ENCODE results near the gene BCR.

BCR gene

DNA sequence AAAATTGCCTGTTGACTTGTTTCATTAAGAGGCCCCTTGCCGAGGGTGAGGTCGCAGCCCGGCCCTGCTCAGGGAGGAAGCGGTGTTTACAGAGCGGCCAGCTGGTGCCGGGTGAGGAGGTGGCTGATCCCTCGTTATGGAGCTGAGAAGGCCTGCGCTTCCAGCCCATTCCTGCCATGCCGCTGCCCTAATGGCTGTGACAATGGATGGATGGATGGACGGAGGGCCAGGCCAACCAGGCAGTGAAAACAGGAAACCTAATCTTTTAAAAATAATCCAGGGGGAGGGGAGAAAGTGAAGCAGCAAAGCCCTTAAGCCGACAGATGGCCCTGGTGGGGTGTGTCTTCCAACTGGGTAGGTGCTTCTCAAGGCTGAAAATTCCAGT is 38.5 kb downstream of the BCR start:
- DNase-seq: peak; percentile 35

DNA sequence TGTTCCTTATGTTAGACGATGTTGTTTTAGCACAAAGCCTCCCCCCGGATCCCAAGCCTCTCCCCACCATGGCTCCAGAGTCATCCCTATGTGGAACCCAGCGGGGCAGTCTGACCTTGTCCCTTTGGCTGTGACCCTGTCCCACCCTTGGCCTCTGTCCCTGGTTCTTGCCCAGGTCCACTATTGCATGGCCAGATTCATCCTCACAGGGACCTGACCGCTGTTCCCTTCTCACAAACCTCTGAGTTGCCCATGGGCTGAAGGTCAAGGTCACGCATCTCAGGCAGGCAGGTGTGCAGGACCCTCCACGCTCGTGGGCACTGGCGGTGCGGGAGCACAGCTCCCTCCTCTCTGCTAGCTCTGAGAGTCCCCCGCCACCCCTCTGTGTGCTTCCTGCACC is 39.0 kb downstream of the BCR start:
- no peak for DNase-seq

DNA sequence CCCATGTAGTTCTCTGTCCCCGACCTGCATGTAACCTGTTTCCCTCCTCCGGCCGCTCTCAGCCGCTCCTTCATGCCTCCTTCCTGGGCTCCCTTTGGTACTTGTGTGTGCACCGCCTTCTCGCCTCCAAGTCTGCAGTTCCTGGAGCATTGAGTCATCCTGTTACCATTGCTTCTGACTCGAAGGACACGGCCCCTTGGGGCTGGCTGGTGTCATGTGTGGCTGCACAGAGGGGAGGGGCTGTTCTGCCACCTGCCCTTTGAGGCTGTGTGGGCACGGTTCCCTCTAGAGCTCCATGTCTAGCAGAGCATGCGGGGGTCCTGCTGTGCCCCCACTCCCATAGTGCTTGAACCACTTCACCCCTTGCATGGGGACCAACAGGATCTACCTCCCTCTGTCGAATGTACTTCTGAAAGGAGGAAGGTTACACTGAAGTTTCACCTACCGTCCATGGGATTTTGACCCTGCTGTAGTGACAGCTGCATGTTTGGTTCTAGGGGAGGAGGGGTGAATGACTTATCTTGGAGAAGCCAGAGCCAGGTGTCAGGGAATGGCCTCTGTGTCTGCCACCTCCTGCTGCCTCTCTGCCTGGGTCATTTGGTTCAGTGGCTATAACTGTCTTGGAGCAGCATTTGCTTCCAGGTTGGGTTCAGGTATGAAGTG is 39.6 kb downstream of the BCR start:
- peak; percentile 79 for DNase-seq

DNA sequence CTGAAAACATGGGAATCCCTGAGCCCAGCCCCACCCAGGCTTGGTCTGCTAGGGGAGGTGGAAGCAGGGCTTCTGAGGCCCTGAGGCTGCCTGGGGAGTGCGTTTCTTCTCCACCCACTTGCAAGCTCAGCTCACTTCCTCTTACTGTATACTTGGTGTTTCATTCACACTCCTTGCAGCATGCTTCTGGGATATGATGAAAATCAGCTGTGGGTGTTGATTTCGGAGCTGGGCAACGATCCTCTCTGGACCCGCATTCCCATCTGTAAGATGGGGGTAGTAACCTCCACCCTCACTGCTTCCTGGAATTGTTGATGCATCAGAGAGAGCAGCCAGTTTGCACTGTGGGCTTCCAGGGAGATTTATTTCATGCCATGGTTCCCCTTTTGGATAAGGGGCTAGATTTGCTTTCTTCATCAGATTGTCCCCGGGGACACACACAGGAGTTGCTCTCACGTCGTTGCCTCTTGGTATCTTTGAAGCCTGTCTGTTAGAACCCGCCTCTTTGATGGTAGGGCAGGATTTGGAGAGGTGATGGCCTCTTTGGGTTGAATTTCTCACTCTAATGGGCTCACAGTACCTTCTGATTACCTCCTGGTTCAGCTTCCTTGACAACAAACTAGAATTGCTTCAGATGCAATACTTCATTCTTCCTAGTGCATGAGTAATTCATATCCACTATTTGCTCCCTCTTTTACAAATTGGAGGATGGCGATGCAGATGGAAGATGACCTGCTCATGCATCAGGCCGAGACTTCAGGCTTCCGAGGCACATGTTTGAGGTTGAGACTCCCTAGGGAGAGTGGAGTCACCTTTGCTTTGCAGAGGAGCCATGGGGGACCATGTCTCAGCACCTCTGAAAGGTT is 40.4 kb downstream of the BCR start:
- peak; percentile 38 for DNase-seq

DNA sequence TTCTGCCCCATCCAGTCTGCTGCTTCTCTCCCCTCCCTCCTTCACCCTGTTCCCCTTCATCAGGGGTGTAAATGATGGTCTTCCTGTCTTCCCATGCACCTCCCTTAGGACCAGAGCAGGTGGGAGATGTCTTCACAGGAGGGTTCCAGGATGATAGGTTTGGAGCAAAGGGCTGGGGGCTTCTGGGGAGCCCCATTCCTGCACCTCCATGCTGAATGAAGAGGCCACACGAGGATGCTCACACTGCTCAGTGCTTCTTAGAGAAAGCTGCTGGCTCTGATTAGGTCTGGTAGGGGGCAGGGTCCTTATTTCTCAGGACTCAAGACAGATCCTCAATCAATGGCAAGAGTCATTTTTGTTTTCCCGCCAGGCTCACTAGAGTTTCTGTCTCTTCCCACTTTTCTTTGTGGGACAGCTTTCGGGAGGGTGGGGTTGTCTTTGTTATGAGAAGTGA is 41.1 kb downstream of the BCR start:
- no peak for DNase-seq

DNA sequence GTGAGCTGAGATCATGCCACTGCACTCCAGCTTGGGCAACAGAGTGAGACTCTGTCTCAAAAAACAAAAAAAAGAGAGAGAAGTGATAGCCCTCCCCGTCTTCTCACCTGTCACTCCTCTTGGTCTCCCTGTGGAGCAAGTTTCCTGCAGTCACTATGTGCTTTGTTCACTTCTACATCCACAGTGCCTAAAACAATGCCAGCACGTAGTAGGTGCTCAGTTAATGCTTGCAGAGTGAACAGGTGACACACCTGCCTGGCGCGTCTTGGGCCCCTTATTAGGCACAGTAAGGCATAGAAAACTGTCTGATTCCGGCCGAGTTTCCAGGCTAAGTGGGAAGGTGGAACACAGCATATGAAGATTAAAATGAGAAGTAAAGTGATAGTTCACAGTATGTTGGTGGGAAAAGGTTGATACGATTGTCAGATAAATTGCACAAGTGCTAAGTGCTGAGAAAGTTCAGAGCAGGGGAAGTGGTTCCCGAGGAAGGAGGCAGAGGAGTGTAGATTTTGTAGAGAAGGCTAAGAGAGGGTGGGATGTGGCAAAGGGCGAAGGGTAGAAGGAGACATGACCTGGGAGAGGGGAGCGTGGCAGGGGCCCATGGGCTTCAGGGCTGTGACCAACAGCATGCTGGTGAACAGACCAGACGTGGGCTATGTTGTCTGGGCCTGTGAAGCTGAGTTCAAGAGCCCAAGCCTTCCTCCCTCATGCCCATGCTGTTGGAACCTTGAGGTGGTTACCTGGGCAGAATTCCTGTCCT is 41.9 kb downstream of the BCR start:
- no peak for DNase-seq

DNA sequence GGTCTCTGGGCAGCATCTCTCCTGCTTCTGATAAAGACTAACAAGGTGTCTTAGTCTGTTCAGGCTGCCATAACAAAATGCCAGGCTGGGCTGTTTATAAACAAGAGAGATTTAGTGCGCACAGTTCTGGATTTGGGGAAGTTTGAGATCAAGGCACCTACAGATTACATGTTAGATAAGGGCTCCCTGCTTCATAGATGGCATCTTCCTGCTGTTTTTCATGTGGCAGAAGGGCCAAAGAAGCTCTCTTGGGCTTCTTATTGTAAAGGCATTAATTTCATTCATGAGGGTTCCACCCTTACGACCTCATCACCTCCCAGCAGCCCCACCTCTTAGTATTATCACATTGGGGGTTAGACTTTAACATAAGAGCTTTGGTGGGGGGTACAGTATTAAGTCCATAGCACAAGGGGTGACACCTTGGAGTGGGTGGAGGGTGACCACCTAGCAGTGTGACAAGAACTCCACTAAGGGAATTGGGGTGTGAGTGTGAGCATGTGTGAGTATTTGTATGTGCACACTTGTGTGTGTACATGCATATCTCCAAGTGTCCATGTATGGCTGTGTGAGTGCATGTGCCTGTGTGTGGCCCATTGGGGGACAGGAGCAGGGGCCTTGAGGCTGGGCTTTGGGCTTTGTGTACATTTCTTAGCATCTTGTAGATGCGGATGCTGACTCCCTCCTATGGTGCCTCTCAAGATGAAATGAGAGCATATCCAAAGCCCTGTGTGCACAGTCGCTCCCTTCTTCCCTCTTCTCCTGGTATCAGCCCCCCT is 42.7 kb downstream of the BCR start:
- no peak for DNase-seq

DNA sequence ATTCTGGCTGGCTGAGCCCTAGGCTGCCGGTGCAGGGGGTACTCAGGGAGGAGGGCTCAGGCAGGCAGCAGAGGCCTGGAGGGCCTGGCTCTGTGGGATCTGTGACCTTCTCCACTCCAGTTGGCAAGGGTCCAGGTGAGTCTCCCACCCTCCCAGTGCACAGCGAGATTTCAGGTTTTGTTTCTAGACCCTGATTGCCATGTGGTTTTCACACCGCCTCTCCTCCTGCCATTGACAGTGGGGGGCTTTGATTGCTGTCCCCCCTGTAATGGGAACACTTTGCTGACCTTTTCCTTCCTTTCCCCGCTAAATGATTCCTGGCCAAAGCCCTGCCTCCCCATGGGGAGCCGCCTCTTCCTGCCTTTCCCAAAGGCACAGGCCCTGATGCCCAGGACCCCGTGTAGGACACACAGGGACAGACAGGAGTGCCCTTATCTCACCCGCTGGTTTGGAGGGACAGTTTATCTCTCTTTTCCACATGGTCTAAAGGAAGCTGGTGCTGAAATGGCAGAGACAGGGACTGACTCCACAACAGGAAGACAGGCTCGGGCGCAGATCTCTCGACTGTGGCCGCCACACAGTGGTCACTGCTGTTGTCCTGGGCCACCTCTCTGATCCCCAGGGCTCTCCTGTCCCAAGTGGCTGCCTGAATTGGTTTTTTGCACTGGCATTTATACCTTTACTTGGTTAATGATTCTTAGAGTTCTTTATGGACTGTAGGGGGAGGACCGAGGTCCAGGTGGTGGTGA is 43.4 kb downstream of the BCR start:
- DNase-seq: no peak

DNA sequence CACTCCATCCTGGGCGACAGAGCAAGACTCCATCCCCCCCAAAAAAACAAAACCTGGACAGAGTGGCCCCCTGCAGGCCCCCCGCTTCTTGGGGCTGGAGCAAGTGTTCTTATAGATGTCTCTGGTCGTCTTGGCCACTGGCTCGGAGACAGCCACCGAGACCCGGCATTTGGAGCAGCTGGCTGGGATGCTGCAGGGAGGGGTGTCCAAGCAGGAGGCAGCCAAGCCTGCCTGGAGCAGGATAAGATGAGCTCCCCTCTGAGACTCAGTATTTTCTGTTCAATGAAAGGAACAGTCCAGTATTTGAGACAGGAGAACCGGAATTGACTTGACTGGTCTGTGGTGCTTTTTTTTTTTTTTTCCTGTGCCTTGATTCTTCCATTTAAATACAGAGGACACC is 44.5 kb downstream of the BCR start:
- DNase-seq: no peak

DNA sequence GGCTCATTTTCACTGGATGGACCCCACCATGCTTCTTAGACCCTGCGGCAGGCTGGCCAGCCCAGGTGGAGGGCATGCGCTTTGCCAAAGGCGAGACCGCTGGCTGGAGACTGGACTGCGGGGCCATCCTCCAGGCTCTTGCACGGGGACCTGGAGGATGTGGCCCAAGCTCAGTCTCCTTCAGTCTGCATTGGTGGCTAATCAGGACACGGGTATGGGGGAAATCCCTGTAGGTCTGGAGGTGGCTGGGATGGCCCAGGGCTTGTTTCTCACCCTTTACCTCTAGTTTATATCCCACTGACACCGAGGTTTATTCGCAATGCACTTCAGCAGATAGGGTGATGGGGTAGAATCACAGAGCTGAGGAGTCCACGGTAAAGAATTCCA is 45.0 kb downstream of the BCR start:
- DNase-seq: no peak

DNA sequence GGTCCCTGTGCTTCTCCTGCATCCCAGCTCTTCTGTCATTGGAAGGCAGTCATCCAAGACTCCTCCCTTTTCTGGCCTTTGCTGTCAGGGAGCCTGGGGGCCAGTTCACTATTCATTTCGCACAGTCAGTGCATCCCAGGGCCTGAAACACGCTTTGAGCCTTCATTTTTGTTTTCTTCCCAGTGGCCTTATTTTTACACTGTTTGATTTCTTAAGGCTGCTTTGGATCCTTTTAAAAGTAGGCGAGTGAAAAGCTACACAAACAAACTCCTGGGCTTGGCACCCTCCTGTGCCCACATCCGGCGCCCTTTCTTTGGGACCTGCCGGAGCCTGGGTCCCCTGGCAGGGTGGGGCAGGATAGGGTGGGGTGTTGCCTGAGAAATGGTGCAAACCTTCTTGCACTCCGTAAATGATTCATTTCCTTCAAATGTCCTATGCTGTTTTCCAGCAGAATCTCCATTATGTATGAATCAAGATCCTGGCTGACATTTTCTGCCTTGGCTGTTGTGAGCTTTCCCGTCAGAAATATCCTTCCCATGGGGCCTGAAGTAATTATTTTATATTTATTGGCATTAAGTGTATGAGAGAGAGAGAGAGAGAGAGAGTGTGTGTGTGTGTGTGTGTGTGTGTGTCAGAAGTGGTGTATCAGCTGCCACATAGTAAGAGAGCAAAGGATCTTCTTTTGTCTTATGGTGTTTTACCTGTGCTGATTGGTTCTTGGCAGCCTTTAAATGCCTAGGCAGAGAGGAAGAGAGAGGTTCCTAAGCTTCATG is 45.6 kb downstream of the BCR start:
- peak; percentile 32 for DNase-seq

DNA sequence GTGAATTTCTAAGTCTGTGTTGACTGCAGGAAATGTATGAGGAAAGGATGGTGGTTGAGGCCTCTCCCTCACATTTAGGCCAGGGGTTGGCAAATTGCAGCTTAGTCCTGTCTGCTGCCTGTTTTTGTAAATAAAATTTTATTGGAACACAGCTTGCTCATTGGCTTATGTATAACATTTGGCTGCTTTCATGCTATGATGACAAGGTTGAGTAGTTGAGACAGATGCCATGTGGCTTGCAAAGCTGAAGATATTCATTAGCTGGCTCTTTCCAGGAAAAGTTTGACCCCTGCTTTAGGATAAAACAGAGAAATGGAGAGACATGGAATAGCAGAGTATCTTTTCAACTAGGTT is 46.2 kb downstream of the BCR start:
- DNase-seq: no peak

DNA sequence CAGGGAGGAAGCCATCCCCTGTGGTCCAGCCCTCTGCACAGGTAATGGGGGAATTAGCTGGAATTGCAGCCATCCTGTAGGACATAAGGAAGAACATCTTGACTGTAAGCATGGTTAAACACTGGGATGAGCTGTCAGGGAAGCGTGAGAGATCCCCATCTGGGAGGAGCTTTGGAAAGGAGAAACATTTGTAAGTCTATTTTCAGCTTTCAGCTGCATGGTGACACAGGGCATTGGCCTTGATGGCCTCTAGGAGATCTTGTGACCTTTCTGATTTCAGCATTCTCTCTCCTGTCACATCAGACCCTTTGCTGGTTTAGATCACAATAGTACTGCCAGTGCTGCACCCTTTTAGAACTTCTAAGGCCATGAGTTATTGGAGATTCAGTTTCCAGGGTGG is 47.1 kb downstream of the BCR start:
- DNase-seq: no peak

DNA sequence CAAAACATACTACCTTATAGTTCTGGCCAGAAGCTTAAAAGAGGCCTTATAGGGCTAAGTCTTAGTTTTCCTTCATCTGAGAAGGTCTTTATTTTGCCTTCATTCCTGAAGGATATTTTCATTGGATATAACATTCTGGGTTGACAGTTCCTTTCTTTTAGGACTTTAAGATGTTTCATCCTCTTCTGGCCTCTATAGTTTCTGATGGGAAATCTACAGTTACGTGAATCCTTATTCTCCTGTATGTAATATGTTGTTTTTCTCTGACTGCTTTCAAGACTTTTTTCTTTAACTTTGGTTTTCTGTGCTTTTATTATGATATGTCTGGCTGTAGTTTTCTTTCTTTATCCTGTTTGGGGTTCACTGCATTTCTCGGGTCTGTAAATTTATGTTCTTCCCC is 48.2 kb downstream of the BCR start:
- DNase-seq: no peak

DNA sequence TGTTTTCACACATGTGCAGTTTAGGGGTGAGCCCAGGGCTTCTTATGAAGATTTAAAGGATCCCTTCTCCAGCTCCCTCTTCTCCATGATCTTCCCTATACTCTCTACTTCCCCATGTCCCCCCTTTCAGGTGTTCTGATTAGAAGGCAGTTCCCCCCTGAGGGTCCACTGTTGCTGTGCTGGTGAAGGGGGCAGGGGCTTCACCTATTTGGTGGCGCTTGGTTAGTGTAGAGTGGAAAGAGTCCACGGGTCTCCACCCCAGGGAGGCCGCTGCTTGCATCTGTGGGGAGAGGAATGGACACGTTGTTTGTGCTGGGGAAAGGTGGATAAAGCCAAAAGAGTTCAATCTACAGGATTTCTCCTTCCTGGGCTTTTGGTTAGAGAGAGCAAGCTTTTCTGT is 49.3 kb downstream of the BCR start:
- DNase-seq: no peak

DNA sequence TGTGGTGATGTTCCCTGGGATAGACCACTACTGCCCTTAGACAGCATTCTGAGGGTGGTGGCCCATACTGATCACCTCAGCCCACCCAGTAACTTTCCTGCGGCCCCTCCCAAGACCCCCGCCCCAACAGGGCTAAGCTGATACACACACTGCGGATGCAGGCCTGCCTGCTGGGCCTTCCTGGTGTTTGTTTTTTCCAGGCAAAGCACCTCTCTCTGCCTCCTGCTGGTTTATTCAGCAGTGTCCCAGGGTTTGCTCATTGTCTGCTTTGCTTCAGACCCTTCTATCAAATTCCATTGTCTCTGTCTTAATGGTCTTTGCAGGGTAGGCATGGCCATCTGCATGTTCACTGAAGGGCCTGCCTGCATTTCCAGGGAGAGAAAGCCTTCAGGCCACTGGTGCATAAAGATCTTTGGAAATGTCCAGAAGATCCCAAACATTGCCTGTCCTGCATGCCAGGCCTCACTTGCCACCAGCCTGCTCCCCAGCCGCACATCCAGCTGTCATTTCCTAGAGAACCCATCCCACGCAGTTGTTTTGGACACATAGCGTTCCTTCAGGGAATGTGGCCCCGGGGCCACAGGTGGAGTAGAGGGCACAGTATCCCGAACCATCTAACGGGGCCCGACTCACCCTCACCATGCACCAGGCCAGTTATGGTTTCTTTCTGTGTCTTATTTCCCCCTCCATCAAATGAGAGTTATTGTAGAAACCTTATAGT is 50.2 kb downstream of the BCR start:
- no peak for DNase-seq

DNA sequence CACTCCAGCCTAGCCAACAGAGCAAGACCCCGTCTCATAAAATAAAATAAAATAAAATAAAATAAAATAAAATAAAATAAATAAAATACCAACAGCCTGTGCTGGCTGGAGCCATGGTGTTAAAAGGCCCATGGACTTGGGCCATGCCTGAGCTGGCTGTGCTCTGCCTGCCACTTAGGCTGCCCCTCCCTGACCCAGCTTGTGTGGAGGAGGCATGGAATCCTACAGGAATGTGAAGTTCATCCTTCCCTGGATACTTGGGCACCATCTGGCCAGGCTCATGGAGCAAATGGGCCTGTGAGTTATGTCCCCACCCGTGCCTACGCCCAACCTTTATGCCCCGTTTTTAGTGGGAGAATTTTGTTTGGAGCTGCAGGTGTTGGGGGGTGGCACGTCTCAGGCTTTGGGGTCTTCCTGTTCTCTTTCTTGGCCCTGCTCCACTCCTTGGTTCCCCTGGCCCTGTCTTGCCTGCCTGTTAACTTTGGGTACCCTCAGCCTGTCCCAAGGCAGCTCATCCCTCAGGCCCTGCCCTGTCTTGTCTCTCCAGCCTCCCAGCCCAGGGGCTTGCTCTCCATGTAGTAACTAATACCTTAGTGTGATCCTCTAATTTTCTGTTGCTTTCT is 51.3 kb downstream of the BCR start:
- no peak for DNase-seq

DNA sequence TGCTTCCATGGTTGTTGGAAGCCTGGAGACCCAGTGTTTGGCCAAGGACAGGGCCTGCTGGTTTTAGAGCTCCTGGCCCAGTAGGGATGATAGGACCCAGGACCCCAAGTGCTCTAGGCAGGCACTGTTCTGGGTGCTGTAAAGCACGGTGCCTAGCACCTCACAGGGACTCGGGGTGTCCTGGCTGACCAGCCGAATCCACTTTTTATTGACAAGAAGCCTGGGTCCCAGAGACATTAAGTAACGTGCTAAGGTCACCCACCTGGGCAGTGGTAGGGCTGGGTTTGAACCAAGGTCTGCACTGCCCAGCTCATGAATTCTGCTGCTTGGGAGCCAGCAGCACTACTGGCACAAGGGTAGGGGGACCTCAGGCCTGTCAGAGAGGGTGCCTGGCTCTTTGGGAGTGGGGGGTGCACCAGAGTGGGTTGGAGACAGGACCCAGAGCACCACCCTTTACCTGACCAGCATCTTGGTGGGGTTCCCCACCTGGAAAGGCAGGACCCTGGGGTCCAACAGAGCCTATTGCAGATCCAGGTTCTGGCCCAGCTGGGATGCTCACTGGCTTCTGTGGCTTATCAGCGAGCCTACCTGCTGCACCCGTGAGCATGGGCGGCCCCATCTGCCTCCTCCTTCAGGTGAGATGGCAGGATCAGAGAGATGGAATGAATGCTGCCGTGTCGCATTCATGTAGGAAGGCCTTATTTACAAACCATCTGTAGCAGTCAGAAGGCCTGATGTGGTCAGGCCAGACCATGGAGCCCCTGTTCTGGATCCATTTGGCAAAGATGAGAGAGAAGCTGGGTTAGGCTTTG is 52.0 kb downstream of the BCR start:
- DNase-seq: no peak

DNA sequence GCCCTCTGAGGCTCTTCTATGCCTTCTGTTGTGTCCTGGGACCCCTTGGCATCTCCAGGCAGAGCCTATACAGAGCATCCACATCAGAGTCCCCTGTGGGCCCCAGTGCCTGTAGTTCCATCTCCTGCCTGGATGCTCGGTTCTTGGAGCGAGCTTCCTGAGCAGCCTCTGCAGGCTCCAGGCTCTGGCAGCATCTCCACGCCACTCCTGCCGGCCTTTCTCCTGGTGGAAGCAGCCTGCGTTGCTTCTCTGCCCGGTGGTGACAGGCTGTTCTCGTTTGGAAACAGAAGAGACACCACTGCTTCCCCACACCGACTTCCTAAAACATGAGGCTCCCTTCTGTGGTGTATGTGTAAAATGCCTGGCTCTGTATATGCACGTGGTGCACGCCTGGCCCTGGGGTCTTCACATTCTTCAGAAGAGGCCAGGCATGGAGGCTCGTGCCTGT is 52.8 kb downstream of the BCR start:
- DNase-seq: no peak

Measured in stimulated activated CD4-positive, alpha-beta T cell treated with anti-CD3 and anti-CD28 coated beads, Interleukin-15, amount 100 ng/mL, for 24 hours (primary cell).